ENCODE measurements around the gene CCDC117. TPM values are rescaled to one million over a fixed set of nuclear protein-coding genes. Genes with fewer than 3 reads are reported as not detected.

CCDC117 gene
- total RNA-seq, 2 experiments from 2014 or later = 14.2 to 16.1 TPM

GRCh38 chr22:28815729-28816128 lies 43.2 kb downstream of the CCDC117 start:
- TF ChIP-seq CTCF (IDR thresholded peaks at IDR 0.05) = no peak
- Mint-ChIP-seq H3K27ac (no peak overlapping the region), H3K4me1 (ENCODE audit: low read depth) (peaks cover 64% of the 10 kb centered on the region), H3K4me3 (no peak overlapping the region), H3K36me3 (ENCODE audit: low read depth) (peaks cover 10% of the 10 kb centered on the region), H3K9me3 (no peaks in the 10 kb centered on the region), H3K27me3 (no peaks in the 10 kb centered on the region)
- POLR2A ChIA-PET = interaction anchor here (3.2 kb wide), 1 partner anchor 16 kb away, joined by 18 read pairs; the partner anchor contains the start of gene XBP1
- Histone ChIP-seq H3K27me3 (ENCODE audit: control insufficient read depth in 1 of 2, insufficient read depth in 2 of 2, low read length in 2 of 2) (no peaks in the 10 kb centered on the region), H3K36me3 (ENCODE audit: insufficient read depth, low read length) (peaks cover 3% of the 10 kb centered on the region), H3K9me3 (ENCODE audit: control insufficient read depth in 1 of 2, insufficient read depth in 1 of 2, low read length in 2 of 2) (no peaks in the 10 kb centered on the region), H3K27ac (ENCODE audit: low read depth in 1 of 2, low read length in 2 of 2) (no peak overlapping the region), H3K4me3 (ENCODE audit: low read length) (no peak overlapping the region), H3K4me1 (ENCODE audit: insufficient read depth, low read length) (peaks cover 64% of the 10 kb centered on the region)
- DNase-seq (no peak), ATAC-seq (ENCODE audit: poor library complexity) (no peak)
- intact Hi-C loops (cut with DNase I, micrococcal nuclease) = no loop called here
- CTCF ChIA-PET = interaction anchor here (0.7 kb wide), 1 partner anchor 225 kb away, joined by 3 read pairs; no protein-coding TSS in a partner anchor

GRCh38 chr22:28817064-28817463 lies 44.6 kb downstream of the CCDC117 start:
- H3K9me3 ChIP-seq (ENCODE audit: control insufficient read depth in 1 of 2, insufficient read depth in 1 of 2, low read length in 2 of 2) = no peaks in the 10 kb centered on the region
- intact Hi-C loops (cut with DNase I, micrococcal nuclease) = no loop called here
- H3K4me3 ChIP-seq (ENCODE audit: low read length) = no peak overlapping the region
- Mint-ChIP-seq H3K27ac (no peak overlapping the region), H3K4me3 (no peak overlapping the region), H3K27me3 (no peaks in the 10 kb centered on the region), H3K4me1 (ENCODE audit: low read depth) (peaks cover 63% of the 10 kb centered on the region), H3K9me3 (no peaks in the 10 kb centered on the region), H3K36me3 (ENCODE audit: low read depth) (peaks cover 10% of the 10 kb centered on the region)
- no peak for ATAC-seq (ENCODE audit: poor library complexity)
- ChIA-PET POLR2A (no interaction called here), CTCF (no interaction called here)
- no peak overlapping the region for H3K27ac ChIP-seq (ENCODE audit: low read depth in 1 of 2, low read length in 2 of 2)
- DNase-seq = no peak
- TF ChIP-seq CTCF (IDR thresholded peaks at IDR 0.05) = no peak
- peaks cover 3% of the 10 kb centered on the region for H3K36me3 ChIP-seq (ENCODE audit: insufficient read depth, low read length)
- H3K27me3 ChIP-seq (ENCODE audit: control insufficient read depth in 1 of 2, insufficient read depth in 2 of 2, low read length in 2 of 2) = no peaks in the 10 kb centered on the region
- peaks cover 63% of the 10 kb centered on the region for H3K4me1 ChIP-seq (ENCODE audit: insufficient read depth, low read length)

DNA sequence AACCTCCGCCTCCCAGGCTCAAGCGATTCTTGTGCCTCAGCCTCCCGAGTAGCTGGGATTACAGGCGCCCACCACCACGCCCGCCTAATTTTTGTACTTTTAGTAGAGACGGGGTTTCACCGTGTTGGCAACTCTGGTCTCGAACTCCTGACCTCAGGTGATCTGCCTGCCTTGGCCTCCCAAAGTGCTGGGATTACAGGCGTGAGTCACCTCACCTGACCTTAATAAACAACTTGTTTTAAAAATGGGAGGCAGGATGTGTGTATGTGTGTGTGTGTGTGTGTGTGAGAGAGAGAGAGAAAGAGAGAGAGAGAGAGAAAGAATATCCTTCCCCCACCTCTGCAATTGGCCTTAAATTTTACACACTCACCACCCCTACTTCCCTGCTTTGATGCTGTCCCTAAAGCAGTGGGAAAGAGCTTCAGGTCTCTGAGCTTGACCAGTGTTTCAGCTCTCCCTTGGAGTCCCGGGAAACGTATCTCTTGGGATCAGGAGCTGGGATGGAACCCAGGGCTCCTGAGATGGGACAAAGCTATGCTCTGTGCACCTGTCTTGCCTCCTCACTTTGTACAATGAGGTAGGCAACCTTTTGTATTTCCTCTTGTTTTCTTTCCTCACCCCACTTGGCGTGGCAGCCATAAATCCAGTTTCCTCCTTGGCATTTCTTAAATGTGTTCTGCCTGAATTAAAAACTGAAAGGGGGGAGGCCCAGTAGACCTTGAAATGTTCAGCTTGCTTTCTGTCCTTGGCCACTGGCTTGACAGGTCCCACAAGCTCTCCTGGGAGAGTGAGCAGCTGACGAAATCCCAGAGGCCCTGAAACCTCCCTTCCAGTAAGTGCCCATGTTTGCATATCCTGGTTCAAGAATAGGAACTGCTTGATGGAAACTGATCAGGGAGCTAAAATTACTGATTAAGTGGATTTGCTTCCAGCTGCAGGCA lies 45.7 kb downstream of the CCDC117 start:
- Histone ChIP-seq H3K36me3 (ENCODE audit: insufficient read depth, low read length) (peaks cover 3% of the 10 kb centered on the region), H3K4me3 (ENCODE audit: low read length) (no peak overlapping the region), H3K27me3 (ENCODE audit: control insufficient read depth in 1 of 2, insufficient read depth in 2 of 2, low read length in 2 of 2) (no peaks in the 10 kb centered on the region), H3K4me1 (ENCODE audit: insufficient read depth, low read length) (peaks cover 63% of the 10 kb centered on the region), H3K27ac (ENCODE audit: low read depth in 1 of 2, low read length in 2 of 2) (no peak overlapping the region), H3K9me3 (ENCODE audit: control insufficient read depth in 1 of 2, insufficient read depth in 1 of 2, low read length in 2 of 2) (no peaks in the 10 kb centered on the region)
- H3K4me3 Mint-ChIP-seq = peak overlapping the region; percentile 23
- no peak overlapping the region for H3K27ac Mint-ChIP-seq
- intact Hi-C loops (cut with DNase I, micrococcal nuclease) = no loop called here
- H3K4me1 Mint-ChIP-seq (ENCODE audit: low read depth) = peaks cover 63% of the 10 kb centered on the region
- ATAC-seq (ENCODE audit: poor library complexity) (no peak), DNase-seq (peak in 2 of 14 experiments; percentile 26 to 45)
- H3K27me3 Mint-ChIP-seq = no peaks in the 10 kb centered on the region
- H3K36me3 Mint-ChIP-seq (ENCODE audit: low read depth) = peaks cover 10% of the 10 kb centered on the region
- ChIA-PET CTCF (interaction anchor here (1.1 to 1.6 kb wide), 3 partner anchors 16 to 45 kb away, joined by 3 to 7 read pairs (median 4); no protein-coding TSS in a partner anchor), POLR2A (interaction anchor here (1.8 to 3.4 kb wide), 2 partner anchors 18 to 46 kb away, joined by 7 to 30 read pairs; partner anchors contain the start of genes CCDC117 and XBP1)
- no peak for TF ChIP-seq CTCF (IDR thresholded peaks at IDR 0.05)
- H3K9me3 Mint-ChIP-seq = no peaks in the 10 kb centered on the region
